ENCODE results near the gene LSM7.
"Not testable (repeated sequence)": the region's sequence is repeated elsewhere in the genome, so short reads cannot be mapped to it uniquely, and the experiment has no call there.

The LSM7 gene

DNA sequence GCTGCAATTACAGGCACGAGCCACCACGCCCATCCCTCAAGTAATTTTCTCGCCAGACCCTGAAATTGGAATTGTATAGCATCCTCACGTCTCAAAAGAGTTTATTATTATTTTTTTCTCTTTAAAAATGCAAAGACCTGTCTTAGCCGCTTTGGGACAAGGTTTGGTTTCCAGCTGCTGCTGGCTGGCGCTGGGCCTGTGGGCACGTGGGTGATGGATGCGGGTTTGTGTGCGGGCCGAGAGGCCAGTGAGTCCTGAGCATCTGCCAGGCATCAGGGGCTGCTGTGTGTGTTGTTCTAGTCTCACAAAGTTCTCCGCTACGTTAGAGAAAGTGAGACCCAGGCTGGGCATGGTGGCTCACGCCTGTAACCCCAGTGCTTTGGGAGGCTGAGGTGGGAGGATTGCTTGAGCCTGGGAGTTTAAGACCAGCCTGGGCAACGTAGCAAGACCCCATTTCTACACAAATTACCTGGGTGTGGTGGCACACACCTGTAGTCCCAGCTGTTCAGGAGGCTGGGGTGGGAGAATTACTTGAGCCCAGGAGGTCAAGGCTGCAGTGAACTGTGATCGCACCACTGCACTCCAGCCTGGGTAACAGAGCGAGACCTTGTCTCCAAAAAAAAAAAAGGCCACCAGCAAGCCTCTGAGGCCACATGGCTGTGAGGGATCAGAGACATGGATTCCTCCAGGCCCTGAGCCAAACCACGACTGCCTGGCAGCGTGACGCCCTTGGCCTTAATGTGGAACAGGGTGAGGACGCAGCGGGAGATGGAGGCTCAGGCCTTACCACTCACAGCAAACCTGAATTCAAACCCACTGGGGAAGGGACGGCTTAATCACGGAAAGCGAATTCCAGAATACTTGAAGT lies 27.0 kb upstream of the LSM7 start:
- peak; percentile 62 for DNase-seq

DNA sequence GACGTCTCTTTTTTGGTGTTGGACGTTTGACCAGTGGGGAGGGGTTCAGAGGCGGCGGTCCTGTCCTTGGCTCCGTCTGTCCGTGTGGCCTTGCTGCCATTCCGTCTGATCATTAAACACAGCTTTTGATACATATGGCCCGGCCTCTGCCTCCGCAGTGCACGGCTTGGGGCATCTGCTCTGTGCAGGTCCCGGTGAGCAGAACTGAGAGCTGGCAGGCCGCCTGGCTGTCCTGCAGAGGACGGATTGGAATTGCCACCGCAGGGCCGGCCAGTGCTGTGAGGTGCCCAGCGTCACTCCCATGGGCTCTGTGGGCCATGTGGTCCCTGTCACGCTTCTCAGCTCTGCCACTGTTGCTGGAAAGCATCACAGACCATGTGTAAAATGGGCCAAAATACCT lies 26.3 kb upstream of the LSM7 start:
- DNase-seq: no peak

DNA sequence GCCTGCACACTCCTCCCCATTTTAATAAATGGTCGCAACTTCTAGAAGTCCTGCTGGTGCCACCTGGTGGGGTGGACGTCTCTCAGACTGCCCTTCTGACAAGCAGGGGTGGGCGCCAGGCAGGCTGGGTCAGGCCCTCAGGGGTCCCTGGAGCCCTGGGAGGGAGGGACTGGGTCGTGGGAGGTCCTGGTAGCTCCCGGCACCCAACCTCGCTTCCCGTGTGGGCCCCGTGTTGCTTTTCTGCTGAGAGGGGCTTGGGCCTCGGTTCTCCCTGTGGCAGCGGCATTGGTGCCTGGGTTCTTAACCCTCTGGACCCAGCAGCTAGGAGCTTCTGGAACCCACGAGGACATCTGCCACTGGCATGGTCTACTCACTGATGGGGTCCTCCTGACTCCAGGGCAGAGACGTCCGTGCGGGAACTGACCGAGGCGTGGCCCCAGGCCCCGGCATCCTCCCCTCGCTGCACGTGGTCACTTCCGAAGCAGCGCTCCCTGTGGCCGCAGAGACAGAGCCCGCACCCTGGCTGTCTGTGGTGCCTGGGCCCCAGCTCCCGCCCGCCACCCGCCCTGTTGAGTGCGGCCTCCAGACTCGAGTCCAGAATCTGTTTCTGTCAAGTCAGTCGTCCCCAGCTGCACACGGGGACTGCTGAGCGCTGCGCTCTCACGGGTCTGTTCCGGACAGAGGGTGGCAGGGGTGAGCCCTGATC lies 25.7 kb upstream of the LSM7 start:
- DNase-seq: no peak

DNA sequence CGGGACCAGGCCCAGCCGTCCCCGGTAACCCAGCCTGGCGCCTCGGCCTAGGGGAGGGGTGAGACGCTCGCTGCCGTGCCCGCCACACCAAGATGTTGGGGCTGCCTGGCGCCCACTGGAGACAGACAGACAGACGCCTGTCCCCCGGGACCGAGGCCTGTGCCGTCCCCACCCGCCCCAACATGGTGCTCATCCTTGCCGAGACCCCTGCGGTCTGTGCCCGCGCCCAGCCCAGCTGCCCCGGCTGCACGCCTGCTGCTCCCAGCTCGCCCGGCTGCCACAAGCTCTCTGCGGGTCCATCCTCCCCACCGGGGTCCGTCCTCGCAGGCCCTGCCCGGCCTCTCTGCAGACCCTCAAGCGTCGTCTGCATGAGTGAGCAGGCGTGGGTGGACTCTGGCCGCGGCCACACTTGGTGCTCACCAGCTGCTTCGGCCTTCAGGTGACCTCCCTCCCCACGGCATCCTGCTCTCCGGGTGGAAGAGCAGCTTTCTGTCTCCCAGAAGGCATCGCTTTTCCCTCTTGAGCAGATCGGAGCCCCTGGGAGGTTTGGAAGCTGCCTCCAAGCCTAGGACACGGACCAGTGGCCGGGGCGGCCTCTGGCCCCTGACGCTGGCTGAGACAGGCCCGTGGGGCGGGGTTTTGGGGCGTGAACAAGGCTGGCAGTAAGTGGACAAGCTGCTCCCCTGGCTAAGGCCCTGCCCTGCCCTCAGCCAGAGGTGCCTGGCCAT lies 24.9 kb upstream of the LSM7 start:
- DNase-seq: no peak

DNA sequence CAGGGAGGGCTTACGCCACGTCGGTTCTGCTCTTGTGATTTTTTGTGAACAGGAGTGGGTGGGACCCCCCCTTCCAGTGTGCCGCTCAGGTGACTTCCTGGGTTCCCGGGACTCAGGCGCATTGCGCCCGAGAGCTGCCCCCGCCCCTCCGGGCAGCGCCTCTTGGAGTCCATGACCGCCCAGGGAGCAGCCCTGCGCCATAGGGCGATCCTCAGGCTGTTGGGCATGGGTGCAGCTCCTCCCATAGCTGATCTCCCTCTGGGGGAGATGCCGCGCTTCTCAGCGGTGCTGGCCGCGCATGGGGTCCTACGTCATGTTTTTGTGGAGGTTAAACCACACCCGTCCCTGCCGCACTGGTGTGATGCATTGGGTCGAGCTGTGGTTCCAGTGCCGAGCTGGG lies 23.7 kb upstream of the LSM7 start:
- DNase-seq: no peak

DNA sequence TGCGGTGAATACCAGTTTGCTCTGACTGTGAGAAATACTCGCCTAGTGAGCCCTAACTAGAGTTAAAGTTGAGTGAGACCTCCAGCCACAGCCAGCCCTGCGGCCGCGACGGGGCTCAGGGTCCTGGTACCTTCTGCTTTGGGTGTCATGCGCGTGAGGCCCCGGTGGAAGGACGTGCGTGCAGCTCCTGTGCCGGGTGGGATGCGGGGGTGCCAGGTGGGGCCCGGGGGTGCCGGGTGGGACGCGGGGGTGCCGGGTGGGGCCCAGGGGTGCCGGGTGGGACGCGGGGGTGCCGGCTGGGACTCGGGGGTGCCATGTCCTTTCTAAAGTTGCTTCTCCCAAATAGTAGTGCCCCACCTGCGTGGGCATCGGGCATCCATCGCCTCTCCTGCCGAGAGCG lies 23.2 kb upstream of the LSM7 start:
- no peak for DNase-seq

DNA sequence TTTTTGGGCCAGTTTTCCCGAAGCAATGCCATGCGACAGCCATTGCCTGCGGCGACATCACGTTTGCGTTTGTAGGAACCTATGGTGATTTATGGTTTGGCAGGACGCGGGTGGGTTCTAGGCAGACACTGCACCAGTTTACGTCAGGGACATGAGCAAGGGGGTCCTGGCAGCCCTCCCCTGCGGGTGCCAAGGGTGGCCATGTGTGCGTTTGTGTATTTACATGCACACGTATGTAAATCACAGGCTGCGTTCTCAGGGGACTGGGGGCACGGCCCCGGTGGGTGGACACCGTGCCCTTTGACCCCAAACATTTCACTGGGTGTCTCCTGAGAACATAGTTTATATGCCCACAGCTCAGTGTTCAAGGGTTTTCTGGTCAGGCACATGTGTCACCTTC lies 22.3 kb upstream of the LSM7 start:
- no peak for DNase-seq

DNA sequence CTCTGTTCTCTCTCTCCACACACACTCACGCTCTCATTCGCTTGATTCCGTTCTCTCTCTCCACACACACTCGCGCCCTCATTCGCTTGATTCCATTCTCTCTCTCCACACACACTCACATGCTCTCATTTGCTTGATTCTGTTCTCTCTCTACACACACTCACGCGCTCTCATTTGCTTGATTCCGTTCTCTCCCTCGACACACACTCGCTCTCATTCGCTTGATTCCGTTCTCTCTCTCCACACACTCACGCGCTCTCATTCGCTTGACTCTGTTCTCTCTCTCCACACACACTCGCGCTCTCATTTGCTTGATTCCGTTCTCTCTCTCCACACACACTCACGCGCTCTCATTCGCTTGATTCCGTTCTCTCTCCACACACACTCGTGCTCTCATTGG lies 21.4 kb upstream of the LSM7 start:
- not testable (repeated sequence) for DNase-seq

DNA sequence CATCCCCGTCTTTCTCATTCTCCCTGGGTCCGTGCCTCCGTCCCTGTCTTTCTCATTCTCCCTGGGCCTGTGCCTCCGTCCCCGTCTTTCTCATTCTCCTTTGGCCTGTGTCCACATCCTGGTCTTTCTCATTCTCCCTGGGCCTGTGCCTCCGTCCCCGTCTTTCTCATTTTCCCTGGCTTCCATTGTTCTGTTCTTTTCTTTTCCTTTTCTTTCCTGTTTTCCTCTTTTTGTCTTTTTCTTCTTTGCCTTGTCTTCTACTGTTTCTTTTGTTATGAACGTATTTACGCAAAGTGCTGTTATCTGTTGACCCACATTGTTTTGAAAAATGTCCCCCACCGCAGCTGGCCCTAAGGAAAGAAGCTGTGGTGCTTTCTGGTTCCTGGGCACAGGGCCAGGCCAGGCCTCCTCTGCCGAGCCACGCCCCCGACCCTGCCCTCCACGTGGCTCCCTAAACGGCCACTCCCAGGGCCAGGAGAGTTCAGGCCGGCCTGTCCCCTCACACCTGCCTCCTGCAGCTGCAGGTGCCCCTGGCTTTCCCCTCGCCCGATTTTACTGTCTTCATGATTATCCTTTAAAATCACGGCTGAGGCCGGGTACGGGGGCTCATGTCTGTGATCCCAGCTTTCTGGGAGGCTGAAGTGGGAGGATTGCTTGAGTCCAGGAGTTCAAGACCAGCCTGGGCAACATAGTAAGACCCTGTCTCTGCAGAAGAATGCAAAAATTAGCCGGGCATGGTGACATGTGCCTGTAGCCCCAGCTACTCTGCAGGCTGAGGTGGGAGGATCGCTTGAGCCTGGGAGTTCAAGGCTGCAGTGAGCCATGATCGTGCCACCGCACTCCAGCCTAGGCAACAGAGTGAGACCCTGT lies 17.6 kb upstream of the LSM7 start:
- no peak for DNase-seq

DNA sequence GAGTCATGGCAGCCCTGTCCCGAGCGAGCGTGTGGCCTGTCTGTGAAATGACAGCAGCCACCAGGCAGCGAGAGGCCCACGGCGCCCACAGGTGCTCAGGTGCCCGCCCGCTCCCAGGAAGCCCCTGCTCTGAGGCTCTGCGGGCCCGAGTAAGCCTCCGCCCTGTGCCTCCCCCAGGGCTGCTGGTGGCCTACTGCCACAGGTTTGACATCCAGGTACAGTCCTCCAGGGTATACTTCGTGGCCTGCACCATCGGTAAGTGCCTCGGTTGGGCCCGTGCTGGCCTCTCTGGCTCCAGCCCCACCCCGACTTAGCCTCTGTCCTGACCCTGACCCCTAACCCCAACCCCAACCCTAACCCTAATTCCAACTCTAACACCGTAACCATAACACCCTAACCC lies 16.7 kb upstream of the LSM7 start:
- DNase-seq: no peak

DNA sequence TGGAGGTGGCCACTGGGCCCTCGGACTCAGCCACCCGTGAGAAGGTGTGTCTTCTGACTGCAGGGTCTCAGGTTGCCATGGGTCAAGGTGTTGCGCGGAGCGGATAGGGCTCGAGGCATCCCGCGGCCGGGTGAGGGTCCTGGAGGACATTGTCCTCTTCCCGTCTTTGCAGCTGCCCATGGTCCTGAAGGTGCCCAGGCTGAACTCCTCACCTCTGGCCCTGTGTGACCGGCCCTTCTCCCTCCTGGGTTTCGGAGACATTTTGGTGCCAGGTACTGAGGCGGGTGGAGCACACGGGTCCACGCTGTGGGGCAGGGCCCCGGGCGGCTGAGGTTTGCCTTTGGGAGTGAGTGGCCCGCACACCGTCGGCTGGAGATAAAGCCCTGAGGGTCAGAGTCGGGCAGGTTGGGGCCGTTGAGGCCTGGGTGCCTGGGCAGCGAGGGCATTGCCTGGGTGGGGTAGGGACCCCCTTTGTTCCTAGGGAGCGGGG lies 16.0 kb upstream of the LSM7 start:
- no peak for DNase-seq

DNA sequence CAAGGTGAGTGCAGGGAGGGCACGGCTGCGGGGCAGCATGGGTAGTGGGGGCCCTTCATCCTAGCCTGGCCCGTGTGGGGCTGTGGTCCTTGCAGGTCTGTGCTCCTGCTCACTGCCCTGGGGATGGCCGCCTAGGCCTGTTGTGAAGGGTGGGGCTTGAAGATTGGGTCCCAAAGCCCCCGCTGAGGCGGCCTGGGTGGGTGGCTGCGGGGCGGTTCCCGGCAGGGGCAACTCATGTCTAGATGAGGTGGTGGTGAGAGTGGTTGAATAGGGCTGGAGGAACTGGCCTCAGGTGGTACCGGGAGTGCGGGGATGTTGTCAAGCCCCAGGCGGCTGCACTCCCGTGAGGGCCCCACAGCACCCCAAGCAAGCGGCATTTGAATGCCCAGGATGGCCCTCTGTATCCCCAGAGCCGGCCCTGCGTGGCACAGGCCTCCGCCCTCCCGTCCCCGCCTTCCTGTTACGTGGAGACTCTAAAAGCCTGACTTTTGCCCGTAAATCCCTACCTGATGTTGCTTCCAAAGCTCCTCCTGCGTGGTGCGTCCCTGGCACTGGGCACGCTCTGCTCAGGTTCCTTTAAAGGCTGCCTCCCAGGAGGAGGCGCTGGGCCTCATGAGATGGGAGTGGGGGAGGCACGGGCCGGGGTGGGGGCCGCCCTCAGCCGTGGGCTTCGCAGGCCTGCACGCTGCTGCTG lies 15.1 kb upstream of the LSM7 start:
- DNase-seq: no peak

DNA sequence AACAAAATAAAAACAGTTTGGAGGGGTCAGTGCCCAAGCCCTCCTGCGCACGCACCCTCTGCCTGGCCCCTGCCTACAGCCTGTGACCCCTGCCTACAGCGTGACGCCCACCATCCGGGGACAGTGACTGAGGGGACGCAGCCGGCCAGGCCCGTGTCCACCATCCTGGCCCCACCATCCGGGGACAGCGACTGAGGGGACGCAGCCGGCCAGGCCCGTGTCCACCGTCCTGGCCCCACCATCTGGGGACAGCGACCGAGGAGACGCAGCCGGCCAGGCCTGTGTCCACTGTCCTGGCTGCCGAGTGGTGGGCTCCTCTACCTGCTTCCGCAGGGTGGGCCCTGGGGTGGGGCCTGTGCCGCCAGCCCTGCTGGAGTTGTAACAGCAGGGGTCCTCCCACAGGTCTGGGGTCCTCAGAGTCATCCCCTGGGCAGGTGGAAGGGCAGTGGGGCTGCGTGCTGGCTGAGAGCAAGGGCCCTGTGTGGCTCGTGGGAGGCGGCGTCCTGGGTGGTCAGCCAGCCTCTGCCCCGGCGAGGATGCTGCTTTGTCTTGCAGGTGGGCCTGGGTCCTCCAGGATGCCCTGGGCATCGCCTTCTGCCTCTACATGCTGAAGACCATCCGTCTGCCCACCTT lies 14.4 kb upstream of the LSM7 start:
- DNase-seq: no peak

DNA sequence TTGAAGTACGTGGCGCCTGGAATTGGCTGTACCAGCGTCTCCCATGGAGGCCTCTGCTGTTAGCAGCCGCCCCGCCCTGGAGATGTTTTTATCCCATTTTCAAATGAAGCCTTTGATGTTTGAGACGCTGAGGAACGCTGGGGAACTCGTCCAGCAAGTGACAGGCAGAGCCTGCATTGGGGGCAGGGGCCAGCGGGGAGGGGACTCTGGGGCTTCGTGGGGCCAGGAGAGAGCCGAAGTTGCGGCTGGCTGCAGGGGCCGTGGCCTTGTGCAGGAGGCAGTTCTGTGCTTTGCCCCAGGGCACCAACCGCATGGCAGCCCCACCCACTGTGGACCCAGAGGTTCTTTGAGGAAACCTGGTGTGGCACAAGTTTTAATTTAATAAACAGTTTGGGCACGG lies 13.6 kb upstream of the LSM7 start:
- no peak for DNase-seq

DNA sequence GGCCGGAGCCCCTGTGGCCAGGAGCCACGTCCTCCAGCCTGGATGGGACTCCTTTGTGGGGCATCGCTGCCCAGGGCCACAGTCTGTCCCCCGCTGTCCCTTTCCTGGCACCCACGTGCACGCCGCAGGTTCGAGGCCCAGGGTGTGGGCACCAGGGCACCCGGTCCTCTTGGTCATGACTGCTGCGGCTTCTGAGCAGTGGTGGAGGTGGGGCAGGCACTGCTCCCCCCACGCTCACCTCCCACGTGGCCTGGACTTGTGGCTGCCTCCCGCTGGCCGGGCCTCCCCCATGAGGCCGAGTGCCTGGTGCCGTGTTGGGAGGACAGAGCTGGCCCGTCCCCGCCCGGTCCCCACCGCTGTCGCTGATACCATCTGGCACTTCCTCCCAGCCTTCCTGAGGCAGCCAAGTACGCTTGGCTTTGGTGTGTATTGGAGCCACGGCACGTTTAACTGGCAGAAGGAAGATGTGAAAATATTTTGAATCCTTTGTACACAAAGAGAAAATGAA lies 12.9 kb upstream of the LSM7 start:
- no peak for DNase-seq

DNA sequence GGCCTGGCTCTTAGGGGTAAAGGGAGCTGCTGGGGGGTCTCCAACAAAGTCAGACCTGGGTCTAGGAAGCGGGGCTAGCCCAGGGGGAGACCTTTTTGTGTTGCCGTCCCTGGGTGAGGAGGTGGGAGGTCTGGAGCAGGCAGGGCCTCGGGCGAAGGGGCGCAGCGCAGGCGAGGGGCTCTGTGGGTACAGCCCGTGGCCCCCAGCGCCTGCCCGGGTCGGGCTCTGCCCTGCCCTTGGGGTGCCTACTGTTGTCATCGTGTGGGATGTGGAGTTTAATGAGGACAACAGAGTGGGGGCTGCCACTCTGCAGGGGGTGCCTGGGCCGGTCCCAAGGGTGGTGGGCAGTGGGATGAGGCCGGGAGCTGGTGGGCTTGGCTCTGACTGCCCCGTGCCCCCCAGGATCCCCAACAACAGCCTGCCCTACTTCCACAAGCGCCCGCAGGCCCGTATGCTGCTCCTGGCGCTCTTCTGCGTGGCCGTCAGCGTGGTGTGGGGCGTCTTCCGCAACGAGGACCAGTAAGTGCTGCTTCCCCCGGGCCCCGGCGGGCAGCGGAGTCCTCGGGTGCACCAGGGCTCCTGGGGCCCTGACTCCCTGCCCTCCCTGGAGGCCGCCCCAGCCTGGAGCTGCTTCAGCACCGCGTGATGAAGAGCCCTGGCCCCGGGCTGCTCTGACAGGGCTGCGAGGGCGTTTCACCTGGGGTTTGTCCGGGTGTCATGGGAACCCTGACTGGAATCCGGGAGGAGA lies 12.3 kb upstream of the LSM7 start:
- no peak for DNase-seq

DNA sequence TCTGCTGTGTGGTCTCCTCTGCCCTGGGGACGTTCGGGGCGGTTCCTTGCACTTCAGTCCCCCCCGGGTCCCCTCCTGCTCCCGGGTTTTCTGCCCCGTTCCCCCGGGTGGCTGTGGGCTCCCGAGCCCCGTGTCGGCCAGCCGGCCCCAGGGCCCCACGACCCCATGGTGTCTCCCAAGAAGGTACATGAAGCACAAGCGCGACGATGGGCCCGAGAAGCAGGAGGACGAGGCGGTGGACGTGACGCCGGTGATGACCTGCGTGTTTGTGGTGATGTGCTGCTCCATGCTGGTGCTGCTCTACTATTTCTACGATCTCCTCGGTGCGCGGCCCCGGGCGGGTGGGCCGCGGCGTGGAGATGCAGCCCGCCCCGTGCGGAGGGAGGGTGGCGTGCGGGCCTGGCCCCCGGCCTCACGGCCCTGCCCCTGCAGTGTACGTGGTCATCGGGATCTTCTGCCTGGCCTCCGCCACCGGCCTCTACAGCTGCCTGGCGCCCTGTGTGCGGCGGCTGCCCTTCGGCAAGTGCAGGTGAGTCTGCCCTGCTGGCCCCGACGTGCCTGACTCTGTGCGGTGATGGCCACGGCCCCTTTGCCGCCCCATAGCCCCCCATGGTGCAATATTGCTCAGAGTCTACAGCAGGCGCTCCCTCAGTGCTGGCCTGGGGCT lies 11.4 kb upstream of the LSM7 start:
- DNase-seq: no peak

DNA sequence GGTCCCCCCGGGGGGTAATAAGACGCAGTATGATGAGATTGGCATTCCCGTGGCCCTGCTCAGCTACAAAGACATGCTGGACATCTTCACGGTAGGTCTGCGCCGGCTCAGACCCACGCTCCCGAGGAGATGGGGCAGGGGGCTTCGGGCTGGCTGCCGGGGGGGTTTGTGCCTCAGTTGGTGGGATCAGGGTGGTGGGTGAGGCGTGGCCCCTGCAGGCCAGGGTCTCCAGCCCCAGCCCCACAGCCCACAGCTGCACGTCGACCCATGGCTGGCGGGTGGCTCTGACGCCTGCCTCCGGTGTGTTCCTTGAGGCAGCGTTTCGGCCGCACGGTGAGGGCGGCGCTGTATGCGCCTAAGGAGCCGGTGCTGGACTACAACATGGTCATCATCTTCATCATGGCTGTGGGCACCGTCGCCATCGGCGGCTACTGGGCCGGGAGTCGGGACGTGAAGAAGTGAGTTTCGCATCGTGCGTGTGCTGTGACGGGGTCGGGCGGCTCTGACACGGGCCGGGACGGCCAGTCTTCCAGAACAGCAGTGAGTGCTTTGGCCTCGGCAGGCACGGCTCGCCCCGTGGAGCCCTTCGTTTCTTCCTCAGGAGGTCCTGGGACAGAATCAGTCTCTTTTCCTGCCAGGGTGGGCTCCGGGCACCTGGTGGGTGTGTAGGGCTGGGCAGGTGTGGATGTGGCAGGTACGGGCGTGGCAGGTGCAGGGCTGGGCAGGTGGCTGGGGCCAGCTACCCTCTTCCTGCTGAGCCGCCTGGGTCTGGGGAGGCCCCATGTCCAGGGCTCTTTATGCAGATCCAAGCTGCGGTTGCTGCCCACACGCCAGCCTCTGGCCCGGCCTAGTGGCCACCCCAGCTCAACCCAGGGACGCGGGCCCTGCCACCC lies 10.6 kb upstream of the LSM7 start:
- no peak for DNase-seq
